GM19328 (cell line): Measurements from ENCODE around the gene TARS1.

ENCODE experiments used
- ATAC-seq: cut with Tn5 transposase; IDR thresholded peaks from one replicate; pipeline ENCODE4 v1.9.1; 2021; ENCODE audit warnings: mild to moderate bottlenecking, moderate library complexity; ENCODE audit not compliant: unreplicated experiment

TARS1 gene

DNA sequence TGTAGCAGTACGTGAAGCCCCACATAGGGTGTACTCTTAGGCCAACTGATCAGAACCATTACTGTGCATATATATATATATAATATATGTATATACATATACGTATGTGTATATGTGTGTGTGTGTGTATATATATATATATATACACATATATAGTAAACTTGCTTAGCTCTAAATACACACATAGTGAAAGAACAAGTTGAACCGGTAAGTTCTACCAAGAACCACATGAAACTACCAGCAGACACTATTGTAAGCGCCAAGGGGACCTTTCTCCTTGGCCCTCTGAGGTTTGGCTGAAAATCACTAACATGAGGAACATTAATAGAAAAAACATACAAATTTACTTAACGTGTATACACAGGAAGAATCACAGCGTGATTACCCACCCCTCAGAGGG lies 1.8 kb upstream of the TARS1 start:
- no peak for ATAC-seq

DNA sequence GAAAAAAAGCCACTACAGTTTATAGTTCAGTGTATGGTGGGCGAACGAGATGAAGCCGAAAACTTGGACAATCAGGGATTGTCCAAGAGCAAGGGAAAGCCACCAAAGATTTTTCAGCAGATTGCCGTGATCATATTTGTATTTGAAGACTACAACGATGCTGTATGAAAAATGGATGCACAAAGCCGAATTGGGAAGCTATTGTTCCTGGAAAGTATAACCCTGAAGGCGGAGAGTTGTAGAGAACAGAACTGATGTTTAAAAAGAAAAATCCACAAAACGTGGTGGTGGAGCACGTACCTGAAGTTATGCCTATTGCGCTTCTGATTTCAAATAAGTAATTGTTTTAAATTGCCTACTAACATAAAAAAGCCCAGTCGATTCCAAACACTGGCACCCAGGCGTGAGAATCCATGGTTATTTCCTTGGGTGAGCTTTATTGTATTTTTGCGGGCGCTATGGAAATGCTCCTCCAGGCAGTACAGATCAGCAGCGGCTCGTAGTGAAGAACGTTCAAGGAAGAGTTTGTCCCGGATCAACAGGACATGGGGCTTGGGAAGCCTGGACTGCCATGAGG lies 772 bp upstream of the TARS1 start:
- ATAC-seq = no peak

GRCh38 chr5:33441241-33442177 lies 744 bp downstream of the TARS1 start:
- ATAC-seq = peak; percentile 22

- ATAC-seq = no peak
Measured at GRCh38 chr5:33444542-33444941, 3.8 kb downstream of the TARS1 start.

DNA sequence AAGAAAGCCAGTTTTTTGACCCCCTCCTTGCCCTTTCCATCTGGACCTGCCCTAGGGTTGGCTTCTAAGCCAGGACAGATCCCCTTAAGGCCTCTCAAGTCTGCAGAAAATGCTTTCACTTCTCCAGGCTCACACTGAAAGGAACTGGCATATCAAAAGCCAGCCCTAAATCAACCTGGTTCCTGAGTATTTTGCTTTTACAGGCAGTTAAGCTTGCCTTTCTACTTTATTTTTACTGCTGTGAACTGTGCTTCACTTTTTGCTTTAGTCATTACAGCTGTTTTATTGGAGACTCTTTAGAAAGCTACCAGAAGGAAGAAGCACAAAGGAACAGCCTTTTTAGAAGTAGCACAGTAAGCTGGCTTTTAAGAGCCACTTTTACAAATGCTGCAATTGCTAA lies 5.0 kb downstream of the TARS1 start:
- ATAC-seq = no peak

GRCh38 chr5:33448118-33448517 lies 7.4 kb downstream of the TARS1 start:
- no peak for ATAC-seq

DNA sequence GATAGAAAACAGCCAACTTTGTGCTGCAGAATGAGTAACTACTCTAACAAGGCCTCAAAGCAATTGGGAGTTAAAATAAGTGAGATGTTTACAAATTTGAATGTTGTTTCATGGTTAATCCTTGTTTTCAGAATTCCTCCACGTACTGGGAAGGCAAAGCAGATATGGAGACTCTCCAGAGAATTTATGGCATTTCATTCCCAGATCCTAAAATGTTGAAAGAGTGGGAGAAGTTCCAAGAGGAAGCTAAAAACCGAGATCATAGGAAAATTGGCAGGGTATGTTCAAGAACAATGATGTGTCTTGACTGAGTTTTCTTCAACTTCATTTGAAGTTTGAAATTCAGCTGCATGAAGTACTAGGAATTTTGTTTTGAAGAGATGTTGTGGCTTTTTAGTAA lies 16.4 kb downstream of the TARS1 start:
- ATAC-seq = no peak

- no peak for ATAC-seq
Measured at GRCh38 chr5:33457817-33458216, 17.1 kb downstream of the TARS1 start.

DNA sequence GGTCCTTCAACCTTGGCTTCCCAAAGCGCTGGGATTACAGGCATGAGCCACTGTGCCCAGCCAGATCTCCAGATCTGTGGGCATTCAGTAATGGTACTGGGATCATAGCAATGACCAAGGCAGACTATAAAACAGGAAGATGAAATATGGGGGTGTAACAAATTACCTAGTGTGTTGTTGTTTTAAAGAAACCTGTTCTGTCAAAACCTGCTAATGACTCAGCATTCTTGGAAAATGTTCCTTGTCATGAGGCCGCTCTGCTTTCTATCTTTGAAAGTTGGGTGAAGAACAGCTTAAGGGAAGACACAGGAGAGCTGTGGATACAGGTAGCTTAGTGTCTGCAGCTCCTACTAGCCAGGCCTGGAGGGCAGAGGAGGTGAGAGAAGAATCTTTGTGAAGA lies 19.4 kb downstream of the TARS1 start:
- no peak for ATAC-seq

- ATAC-seq = no peak
Measured at GRCh38 chr5:33462456-33462855, 21.7 kb downstream of the TARS1 start.

GRCh38 chr5:33465120-33465519 lies 24.4 kb downstream of the TARS1 start:
- ATAC-seq = no peak

DNA sequence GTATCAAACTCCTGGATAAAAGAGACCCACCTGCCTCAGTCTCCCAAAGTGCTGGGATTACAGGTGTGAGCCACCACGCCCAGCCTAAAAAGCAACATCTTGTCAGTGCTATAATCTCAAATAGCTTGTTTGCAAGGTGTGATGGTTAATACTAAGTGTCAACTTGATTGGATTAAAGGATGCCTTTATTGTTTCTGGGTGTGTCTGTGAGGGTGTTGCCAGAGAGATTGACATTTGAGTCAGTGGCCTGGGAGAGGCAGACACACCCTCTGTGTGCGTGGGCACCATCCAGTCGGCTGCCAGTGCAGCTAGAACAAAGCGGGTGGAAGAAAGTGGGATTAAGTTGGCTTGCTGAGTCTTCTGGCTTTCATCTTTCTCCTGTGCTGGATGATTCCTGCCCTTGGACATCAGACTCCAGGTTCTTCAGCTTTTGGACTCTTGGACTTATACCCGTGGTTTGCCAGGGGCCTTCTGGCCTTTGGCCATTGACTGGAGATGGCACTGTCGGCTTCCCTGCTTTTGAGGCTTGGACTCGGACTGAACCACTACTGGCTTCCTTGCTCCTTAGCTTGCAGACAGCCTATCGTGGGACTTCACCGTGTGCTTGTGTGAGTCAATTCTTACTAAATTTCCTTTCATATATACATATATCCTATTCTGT lies 28.1 kb downstream of the TARS1 start:
- no peak for ATAC-seq

- no peak for ATAC-seq
Measured at GRCh38 chr5:33470544-33470943, 29.8 kb downstream of the TARS1 start.

- ATAC-seq = no peak
Measured at GRCh38 chr5:33472805-33473409, 32.1 kb downstream of the TARS1 start.

- ATAC-seq = no peak
Measured at GRCh38 chr5:33474004-33474403, 33.2 kb downstream of the TARS1 start.

DNA sequence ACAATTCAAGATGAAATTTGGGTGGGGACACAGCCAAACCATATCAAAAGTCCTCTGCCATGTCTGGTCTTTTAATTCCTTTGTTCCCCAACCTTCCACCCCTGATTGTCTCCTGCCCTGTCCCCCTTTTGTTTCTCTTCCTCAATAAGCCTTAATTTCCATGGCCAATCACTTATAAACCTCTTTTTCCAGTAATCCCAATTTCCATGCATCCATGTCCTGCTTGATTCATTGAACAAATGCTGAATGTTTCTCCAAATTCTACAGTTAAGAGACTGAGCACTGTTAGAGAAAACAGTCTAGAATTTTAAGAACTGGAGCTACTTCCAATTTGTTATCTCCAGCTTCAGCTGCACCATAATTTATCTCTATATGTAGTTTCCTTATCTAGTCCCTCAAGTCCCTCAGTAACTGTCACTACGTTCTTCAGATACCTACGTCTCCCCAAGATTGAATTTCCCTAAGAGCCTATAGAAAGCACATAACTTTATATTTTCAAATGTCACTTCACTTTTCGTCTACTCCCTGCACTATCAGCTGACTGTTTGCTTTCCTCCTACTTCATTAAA lies 34.2 kb downstream of the TARS1 start:
- ATAC-seq = no peak

DNA sequence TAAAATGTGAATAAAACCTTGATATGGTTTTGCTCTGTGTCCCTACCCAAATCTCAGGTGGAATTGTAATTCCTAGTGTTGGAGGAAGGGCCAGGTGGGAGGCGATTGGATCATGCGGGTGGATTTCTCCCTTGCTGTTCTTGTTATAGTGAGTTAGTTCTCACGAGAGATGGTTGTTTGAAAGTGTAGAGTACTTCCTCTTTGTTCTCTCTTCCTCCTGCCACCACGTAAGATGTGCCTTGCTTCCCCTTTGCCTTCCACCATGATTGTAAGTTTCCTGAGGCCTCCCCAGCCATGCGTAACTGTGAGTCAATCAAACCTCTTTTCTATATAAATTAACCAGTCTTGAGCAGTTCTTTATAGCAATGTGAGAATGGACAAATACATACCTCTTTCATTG lies 34.9 kb downstream of the TARS1 start:
- ATAC-seq = no peak

DNA sequence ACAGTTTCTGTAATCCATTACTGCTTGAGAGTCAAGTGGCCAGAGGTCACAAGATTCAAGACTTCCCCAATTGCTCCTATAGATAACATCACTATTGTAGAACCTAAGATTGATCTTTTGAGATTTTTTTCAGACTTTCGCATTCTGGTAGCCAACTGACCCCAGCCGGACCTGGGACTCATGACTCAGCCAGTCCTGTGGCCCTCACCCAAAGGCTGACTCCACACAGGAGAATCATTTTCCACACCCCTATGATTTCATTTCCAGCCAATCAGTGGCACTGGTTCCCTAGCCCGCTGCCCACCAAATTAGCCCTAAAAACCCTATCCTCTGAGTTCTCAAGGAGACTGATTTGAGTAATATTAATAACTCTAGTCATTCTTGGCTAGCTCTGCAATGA lies 36.2 kb downstream of the TARS1 start:
- no peak for ATAC-seq

GRCh38 chr5:33477816-33478215 lies 37.1 kb downstream of the TARS1 start:
- no peak for ATAC-seq

- no peak for ATAC-seq
Measured at GRCh38 chr5:33479311-33479710, 38.5 kb downstream of the TARS1 start.

- no peak for ATAC-seq
Measured at GRCh38 chr5:33480876-33481275, 40.1 kb downstream of the TARS1 start.
